DLD1 (cell line): ENCODE results near the gene RBM27.
"Not testable (repeated sequence)": the region's sequence is repeated elsewhere in the genome, so short reads cannot be mapped to it uniquely, and the experiment has no call there.

Source experiments
- in situ Hi-C: cut with HindIII; loops from 2 replicates; pipeline ENCODE4 v1.10.0; 2017; ENCODE audit warnings: low sequenced_read_pairs

The RBM27 gene

GRCh38 chr5:146205499-146206202, 2.2 kb downstream of the RBM27 start:
- in situ Hi-C loops = no loop called here

- in situ Hi-C loops = no loop called here
Observed at GRCh38 chr5:146206257-146206656, 2.9 kb downstream of the RBM27 start.

- in situ Hi-C loops = no loop called here
Observed at GRCh38 chr5:146208916-146209522, 5.6 kb downstream of the RBM27 start.

- in situ Hi-C loops = no loop called here
Observed at GRCh38 chr5:146209714-146210113, 6.3 kb downstream of the RBM27 start.

- in situ Hi-C loops = not testable (repeated sequence)
Observed at GRCh38 chr5:146210810-146211209, 7.4 kb downstream of the RBM27 start.

GRCh38 chr5:146213210-146213826, 9.9 kb downstream of the RBM27 start:
- in situ Hi-C loops = no loop called here

GRCh38 chr5:146214881-146215280, 11.5 kb downstream of the RBM27 start:
- in situ Hi-C loops = not testable (repeated sequence)

- in situ Hi-C loops = no loop called here
Observed at GRCh38 chr5:146218168-146218567, 14.8 kb downstream of the RBM27 start.

- in situ Hi-C loops = no loop called here
Observed at GRCh38 chr5:146219243-146219642, 15.8 kb downstream of the RBM27 start.

- in situ Hi-C loops = no loop called here
Observed at GRCh38 chr5:146221234-146221633, 17.8 kb downstream of the RBM27 start.

- in situ Hi-C loops = no loop called here
Observed at GRCh38 chr5:146222005-146222404, 18.6 kb downstream of the RBM27 start.

- in situ Hi-C loops = no loop called here
Observed at GRCh38 chr5:146223179-146223578, 19.8 kb downstream of the RBM27 start.

GRCh38 chr5:146229222-146229621, 25.8 kb downstream of the RBM27 start:
- in situ Hi-C loops = no loop called here

GRCh38 chr5:146232223-146232622, 28.8 kb downstream of the RBM27 start:
- in situ Hi-C loops = loop anchor here (10.0 kb wide), 1 partner anchor 77 kb away; no protein-coding TSS in a partner anchor

- in situ Hi-C loops = loop anchor here (10.0 kb wide), 1 partner anchor 79 kb away; no protein-coding TSS in a partner anchor
Observed at GRCh38 chr5:146233441-146233840, 30.0 kb downstream of the RBM27 start.

- in situ Hi-C loops = loop anchor here (10.0 kb wide), 1 partner anchor 84 kb away; no protein-coding TSS in a partner anchor
Observed at GRCh38 chr5:146238973-146239372, 35.6 kb downstream of the RBM27 start.

GRCh38 chr5:146240951-146241350, 37.5 kb downstream of the RBM27 start:
- in situ Hi-C loops = no loop called here

GRCh38 chr5:146243247-146243646, 39.8 kb downstream of the RBM27 start:
- in situ Hi-C loops = no loop called here

GRCh38 chr5:146248561-146248960, 45.2 kb downstream of the RBM27 start:
- in situ Hi-C loops = no loop called here

GRCh38 chr5:146249801-146250200, 46.4 kb downstream of the RBM27 start:
- in situ Hi-C loops = no loop called here
